Colonic mucosa (tissue), 4 donors: ENCODE measurements around the gene MYL3. TPM values are rescaled to one million over a fixed set of nuclear protein-coding genes. Genes with fewer than 3 reads are reported as not detected.

Experiments used
- DNase-seq: peaks from one replicate; pipeline ENCODE4 v3.0.0-alpha.2; 2020
- H3K27ac ChIP-seq: fragments of 200-600 bp; one replicate; pipeline ENCODE4 v1.8.0; 2021
- H3K27me3 ChIP-seq: fragments of 200-600 bp; one replicate; pipeline ENCODE4 v1.8.0; 2021
- H3K36me3 ChIP-seq: fragments of 200-600 bp; one replicate; pipeline ENCODE4 v1.8.0; 2021
- H3K4me1 ChIP-seq: fragments of 200-600 bp; one replicate; pipeline ENCODE4 v1.8.0; 2021; ENCODE audit warnings: mild to moderate bottlenecking
- H3K4me3 ChIP-seq: fragments of 200-600 bp; one replicate; pipeline ENCODE4 v1.8.0; 2021
- H3K9ac ChIP-seq, 2 donors: one replicate each; pipeline ENCODE4 v1.7.0; 2013; ENCODE audit warnings: control low read depth in 2 of 2, low read depth in 2 of 2, low read length in 2 of 2
- H3K9me3 ChIP-seq: fragments of 200-600 bp; one replicate; pipeline ENCODE4 v1.8.0; 2021
- intact Hi-C: fragments of 100-400 bp; cut with DNase I; formaldehyde crosslinking; loops from one replicate; pipeline ENCODE4 v1.14.1; 2022
- total RNA-seq, 2 donors: library from RNA; stranded (reverse); fragmentation: NEBNext Ultra II Directional in 1 of 2; extraction: Animal tissue kit (Norgen Biotek cat#: 25700) in 1 of 2; gene quantifications; one replicate each; pipeline ENCODE4 v1.2.1, GENCODE V29; 2021
- TF ChIP-seq, protein P1 (sequence below): fragments of 200-600 bp; IDR thresholded peaks from one replicate; pipeline ENCODE4 v1.8.0; 2022; ENCODE audit warnings: antibody characterized with exemption, mild to moderate bottlenecking
- donor health status: healthy.
- donor health status: DM: no; HTN: no; CAD: no.
- donor health status: DM: no; HTN: no; CAD: no.

The MYL3 gene
- total RNA-seq, 2 donors from 2014 or later = 1.7 TPM; not detected in 1

- intact Hi-C loops = no loop called here
- no peaks in the 10 kb centered on the region for H3K9me3 ChIP-seq
- no peaks in the 10 kb centered on the region for H3K4me1 ChIP-seq
- no peak overlapping the region for H3K27ac ChIP-seq
- H3K4me3 ChIP-seq = no peak overlapping the region
- no peak for DNase-seq
- peaks cover 16% of the 10 kb centered on the region for H3K27me3 ChIP-seq
- no peaks in the 10 kb centered on the region for H3K36me3 ChIP-seq
- TF ChIP-seq, protein P1, sequence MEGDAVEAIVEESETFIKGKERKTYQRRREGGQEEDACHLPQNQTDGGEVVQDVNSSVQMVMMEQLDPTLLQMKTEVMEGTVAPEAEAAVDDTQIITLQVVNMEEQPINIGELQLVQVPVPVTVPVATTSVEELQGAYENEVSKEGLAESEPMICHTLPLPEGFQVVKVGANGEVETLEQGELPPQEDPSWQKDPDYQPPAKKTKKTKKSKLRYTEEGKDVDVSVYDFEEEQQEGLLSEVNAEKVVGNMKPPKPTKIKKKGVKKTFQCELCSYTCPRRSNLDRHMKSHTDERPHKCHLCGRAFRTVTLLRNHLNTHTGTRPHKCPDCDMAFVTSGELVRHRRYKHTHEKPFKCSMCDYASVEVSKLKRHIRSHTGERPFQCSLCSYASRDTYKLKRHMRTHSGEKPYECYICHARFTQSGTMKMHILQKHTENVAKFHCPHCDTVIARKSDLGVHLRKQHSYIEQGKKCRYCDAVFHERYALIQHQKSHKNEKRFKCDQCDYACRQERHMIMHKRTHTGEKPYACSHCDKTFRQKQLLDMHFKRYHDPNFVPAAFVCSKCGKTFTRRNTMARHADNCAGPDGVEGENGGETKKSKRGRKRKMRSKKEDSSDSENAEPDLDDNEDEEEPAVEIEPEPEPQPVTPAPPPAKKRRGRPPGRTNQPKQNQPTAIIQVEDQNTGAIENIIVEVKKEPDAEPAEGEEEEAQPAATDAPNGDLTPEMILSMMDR = no peak
- H3K9ac ChIP-seq = no peak overlapping the region
These were observed 36.1 kb upstream of the MYL3 start for GRCh38 chr3:46899151-46900006.

DNA sequence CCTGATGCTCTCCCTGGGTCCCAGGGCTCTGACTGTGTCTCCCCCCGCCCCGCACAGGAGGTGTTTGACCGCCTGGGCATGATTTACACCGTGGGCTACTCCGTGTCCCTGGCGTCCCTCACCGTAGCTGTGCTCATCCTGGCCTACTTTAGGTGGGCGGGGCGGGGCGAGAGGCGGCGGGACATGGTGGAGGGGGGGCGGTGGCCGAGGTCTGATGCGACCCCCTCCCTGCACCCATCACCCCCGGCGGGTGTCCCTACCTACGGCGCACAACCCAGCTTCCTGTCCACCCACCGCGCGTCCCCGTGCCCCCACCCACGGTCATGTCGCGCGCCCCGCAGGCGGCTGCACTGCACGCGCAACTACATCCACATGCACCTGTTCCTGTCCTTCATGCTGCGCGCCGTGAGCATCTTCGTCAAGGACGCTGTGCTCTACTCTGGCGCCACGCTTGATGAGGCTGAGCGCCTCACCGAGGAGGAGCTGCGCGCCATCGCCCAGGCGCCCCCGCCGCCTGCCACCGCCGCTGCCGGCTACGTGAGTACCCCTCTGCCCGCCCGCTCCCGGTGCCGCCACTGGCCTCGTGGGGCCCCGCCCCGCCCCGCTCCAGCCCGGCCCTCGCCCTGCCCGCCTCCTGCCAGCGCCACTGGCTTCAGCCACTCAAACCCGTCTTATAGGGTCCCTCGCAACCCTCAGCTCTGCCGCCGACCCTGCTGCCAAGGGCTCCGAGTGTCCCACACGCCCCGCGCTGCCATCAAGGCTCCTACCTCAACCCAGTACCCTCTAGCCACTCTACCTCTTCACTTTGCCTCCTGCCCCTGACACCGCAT, 35.3 kb upstream of the MYL3 start:
- TF ChIP-seq, protein P1 = no peak
- H3K4me1 ChIP-seq = no peaks in the 10 kb centered on the region
- intact Hi-C loops = no loop called here
- H3K27ac ChIP-seq = no peak overlapping the region
- no peak for DNase-seq
- no peaks in the 10 kb centered on the region for H3K36me3 ChIP-seq
- no peaks in the 10 kb centered on the region for H3K9me3 ChIP-seq
- peaks cover 16% of the 10 kb centered on the region for H3K27me3 ChIP-seq
- no peak overlapping the region for H3K4me3 ChIP-seq
- H3K9ac ChIP-seq = no peak overlapping the region

GRCh38 chr3:46897829-46898320, 34.6 kb upstream of the MYL3 start:
- intact Hi-C loops = no loop called here
- Histone ChIP-seq H3K4me3 (no peak overlapping the region), H3K9me3 (no peaks in the 10 kb centered on the region), H3K9ac (no peak overlapping the region), H3K27ac (no peak overlapping the region), H3K36me3 (no peaks in the 10 kb centered on the region), H3K27me3 (peaks cover 16% of the 10 kb centered on the region), H3K4me1 (no peaks in the 10 kb centered on the region)
- TF ChIP-seq, protein P1 = no peak
- no peak for DNase-seq

DNA sequence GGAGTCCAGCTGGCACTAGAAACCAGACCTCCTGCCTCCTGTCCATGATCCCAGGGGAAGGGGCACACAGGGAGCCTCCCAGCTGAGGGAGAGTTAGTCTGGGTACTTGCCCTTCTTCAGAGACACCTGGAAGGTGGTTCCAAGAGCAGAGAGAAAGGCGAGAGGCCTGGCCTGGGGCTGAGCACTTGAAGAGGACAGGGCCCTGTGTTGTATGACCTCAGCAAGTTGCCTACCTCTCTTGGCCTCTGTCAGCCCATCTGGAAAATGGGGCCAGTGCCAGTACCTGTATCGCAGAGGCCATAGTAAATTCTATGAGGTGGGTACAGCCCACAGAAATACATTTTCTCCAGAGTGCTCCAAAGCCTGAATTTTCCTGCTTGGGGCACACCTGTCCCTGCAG, 33.8 kb upstream of the MYL3 start:
- H3K9me3 ChIP-seq = no peaks in the 10 kb centered on the region
- H3K9ac ChIP-seq = no peak overlapping the region
- TF ChIP-seq, protein P1 = no peak
- no peak for DNase-seq
- H3K36me3 ChIP-seq = no peaks in the 10 kb centered on the region
- no peak overlapping the region for H3K4me3 ChIP-seq
- intact Hi-C loops = no loop called here
- H3K27me3 ChIP-seq = peaks cover 16% of the 10 kb centered on the region
- no peaks in the 10 kb centered on the region for H3K4me1 ChIP-seq
- no peak overlapping the region for H3K27ac ChIP-seq

DNA sequence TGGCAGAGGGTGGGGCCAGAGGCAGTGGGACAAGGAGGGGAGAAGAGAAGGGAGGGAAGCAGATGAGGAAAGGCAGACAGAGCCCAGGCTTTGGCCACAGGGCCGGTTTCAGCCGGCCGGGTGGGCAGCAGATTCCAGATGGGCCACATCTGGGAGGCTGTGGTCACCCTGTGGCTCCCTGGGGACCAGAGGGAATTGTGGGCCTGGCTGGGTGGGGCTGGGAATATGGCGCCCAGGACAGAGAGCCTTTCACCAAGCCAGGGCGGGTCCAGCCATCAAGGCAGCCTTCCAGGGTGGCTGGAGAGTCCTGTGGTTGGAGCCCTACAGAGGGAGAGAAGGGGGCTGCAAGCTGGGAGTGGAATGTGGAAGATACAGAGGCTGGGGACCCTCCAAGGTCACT, 33.1 kb upstream of the MYL3 start:
- no peak overlapping the region for H3K4me3 ChIP-seq
- no peaks in the 10 kb centered on the region for H3K36me3 ChIP-seq
- H3K27me3 ChIP-seq = peaks cover 16% of the 10 kb centered on the region
- no peak for DNase-seq
- H3K9ac ChIP-seq = no peak overlapping the region
- H3K4me1 ChIP-seq = no peaks in the 10 kb centered on the region
- TF ChIP-seq, protein P1 = no peak
- no peaks in the 10 kb centered on the region for H3K9me3 ChIP-seq
- intact Hi-C loops = no loop called here
- H3K27ac ChIP-seq = no peak overlapping the region
